ENCODE data around the gene KIF12. TPM values are rescaled to one million over a fixed set of nuclear protein-coding genes. Genes with fewer than 3 reads are reported as not detected.
"Not testable (repeated sequence)": the region's sequence is repeated elsewhere in the genome, so short reads cannot be mapped to it uniquely, and the experiment has no call there.

The KIF12 gene
- total RNA-seq, 2 donors from 2014 or later, result not detected

DNA sequence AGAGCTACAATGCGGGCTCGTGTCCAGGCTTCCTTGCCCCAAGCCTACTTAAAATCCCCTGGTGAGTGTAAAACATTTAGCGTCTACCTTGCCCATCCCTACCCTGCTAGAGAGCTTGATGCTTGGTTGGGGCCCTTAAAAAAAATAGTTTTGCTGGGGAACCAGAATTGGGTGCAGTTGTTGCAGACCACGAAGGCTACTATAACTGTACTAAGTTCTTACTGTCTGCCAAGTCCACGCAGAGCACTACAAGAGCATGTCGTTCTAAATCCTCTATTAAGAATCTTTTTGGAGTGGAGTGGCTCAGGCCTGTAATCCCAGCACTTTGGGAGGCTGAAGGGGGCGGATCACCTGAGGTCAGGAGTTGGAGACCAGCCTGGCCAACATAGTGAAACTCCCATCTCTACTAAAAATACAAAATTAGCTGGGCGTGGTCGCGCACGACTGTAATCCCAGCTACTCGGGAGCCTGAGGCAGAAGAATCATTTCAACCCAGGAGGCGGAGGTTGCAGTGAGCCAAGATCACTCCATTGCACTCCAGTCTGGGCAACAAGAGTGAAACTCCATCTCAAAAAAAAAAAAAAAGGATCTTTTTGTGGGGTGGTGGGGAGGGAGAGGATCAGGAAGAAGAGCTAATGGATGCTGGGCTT, 16.2 kb downstream of the KIF12 start:
- H3K9me3 ChIP-seq (ENCODE audit: control insufficient read depth, low read length, poor library complexity, severe bottlenecking); H3K4me1 Mint-ChIP-seq; H3K4me3 Mint-ChIP-seq; DNase-seq; H3K36me3 Mint-ChIP-seq (ENCODE audit: low read depth); H3K27ac Mint-ChIP-seq; ATAC-seq: not testable (repeated sequence)
- H3K27me3 Mint-ChIP-seq, result peaks cover 33% of the 10 kb centered on the region

DNA sequence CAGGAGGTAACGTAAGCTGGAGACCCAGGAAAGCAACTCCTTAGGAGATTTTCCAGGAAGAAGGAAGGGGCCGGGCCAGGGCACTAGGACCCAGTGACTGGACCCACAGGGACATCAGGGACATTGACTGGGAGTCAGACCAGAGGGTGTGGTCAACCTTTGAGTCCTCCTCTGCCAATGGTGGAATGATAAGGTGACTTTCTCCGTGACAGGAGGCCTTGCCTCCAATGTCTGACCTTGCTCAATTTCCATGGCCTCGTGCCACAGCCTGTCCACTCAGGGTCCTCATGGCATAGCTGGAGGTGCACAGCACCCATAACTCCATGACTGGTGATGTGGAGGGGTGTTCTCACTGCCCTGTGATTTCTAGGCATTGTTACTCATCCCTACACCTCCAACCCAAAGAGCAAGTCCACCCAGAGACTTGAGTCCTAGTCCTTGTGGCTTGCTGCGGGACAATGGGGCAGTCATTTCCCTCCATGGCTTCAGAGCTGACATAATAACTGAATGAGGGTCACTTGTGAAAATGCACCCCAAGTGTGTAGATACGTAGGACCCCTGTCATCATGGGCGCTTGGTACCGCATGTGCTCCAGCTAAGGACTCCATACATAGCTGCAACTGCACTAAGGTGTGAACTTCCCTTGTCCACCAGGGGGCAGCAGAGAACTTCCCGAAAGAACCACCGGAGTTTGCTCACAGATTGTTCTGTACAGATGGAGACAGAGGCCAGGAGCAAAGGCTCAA, 16.9 kb downstream of the KIF12 start:
- no peak overlapping the region for H3K4me3 Mint-ChIP-seq
- H3K36me3 Mint-ChIP-seq (ENCODE audit: low read depth), result no peaks in the 10 kb centered on the region

DNA sequence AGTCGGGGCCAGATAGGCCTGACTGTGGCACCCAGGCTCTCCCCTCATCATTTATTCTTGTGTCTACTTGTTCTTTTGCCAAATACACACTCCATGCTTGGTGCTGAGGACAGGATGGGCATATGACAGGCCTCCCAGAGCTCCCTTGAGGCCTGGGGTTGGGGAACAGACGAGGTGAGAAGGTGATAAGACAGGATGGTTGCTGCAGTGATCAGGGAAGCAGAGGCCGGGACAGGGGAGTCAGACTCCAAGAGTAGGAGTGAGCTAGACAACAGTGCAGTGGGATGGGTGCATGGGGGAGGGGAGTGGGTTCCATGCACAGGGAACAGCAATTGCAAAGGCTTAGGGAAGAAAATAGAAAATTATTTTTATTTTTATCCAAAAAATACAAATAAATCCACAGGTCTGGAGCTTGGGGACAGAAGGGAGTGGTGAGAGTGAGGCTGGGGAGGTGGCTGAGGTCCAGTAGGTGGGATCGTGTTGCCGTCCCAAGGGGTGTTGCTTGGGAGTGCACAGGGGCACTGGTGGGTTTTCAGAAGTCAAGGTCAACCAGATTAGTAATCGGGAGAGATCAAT, 17.6 kb downstream of the KIF12 start:
- H3K27ac Mint-ChIP-seq, result no peak overlapping the region
- H3K4me1 Mint-ChIP-seq, result peaks cover 4% of the 10 kb centered on the region
- peaks cover 39% of the 10 kb centered on the region for H3K27me3 Mint-ChIP-seq
- H3K36me3 Mint-ChIP-seq (ENCODE audit: low read depth), result no peaks in the 10 kb centered on the region
- no peak overlapping the region for H3K4me3 Mint-ChIP-seq
- no peak for DNase-seq
- ATAC-seq, result no peak
- no peaks in the 10 kb centered on the region for H3K9me3 ChIP-seq (ENCODE audit: control insufficient read depth, low read length, poor library complexity, severe bottlenecking)

More for the DNA sequence above, 16.9 kb downstream of the KIF12 start:
- peaks cover 39% of the 10 kb centered on the region for H3K27me3 Mint-ChIP-seq
- DNase-seq, result peak; percentile 49 to 72 (median 54)
- ATAC-seq, result peak; percentile 80
- no peaks in the 10 kb centered on the region for H3K9me3 ChIP-seq (ENCODE audit: control insufficient read depth, low read length, poor library complexity, severe bottlenecking)
- peaks cover 4% of the 10 kb centered on the region for H3K4me1 Mint-ChIP-seq
- no peak overlapping the region for H3K27ac Mint-ChIP-seq

DNA sequence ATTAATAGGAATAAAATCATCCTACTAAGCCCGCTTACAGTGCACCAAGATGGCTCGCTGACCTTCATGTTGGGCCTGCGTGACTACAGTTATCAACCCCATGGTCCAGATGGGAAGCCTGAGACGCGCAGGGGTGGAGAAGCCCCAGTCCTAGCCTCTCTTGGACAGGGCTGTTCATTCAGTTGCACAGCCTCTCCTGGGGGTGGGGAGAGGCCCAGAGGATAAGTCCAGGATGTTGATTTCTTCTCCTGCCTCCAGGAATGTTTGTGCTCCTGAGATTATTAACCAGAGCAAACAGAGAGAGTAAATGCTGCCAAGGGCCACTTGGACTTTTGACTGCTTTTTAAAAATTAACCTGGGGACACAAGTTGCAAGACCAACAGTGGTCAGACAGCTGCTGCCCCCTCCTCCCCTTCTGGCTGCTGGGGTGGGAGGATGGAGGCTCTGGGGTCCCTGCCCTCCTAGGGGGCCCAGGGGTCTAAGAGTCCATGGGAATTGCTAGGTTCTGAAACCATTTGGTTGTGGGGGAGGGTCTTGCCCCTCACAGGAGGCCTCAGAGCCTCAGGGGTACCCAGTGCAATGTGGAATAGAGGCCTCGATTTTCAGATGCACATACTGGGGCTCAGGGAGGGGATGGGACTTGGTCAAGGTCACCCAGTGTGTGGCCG, 18.2 kb downstream of the KIF12 start:
- peaks cover 2% of the 10 kb centered on the region for H3K36me3 Mint-ChIP-seq (ENCODE audit: low read depth)

DNA sequence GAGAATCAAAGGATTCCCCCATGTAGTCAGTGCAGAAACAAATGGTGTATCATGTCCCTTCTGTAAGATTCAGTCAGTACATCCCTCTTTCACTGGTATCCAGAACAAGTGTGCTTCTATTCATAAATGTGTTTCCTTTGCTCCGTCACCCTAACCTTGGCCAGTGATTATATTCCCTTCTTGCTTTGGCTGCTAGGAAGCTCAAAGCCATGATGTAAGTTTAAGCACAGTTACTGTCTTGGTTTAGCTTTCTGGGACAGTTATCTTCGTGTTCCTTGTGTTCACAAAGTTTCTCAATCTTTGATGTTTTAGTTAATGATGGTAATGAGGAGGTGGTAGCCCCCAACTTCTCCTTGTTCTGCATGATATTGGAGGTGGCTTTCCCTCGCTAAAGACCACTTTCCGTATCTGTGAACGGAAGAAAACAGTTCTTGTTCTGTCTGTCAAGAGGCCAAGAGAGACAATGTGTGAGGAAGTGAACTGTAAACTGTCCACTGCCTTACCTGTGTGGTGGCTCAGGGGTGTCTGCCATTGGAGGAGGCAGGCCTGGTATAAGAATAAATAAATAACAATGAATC, 18.8 kb downstream of the KIF12 start:
- no peak for ATAC-seq
- H3K36me3 Mint-ChIP-seq (ENCODE audit: low read depth), result peaks cover 2% of the 10 kb centered on the region

More for the DNA sequence above, 18.2 kb downstream of the KIF12 start:
- DNase-seq, result no peak
- H3K9me3 ChIP-seq (ENCODE audit: control insufficient read depth, low read length, poor library complexity, severe bottlenecking), result no peaks in the 10 kb centered on the region
- peaks cover 6% of the 10 kb centered on the region for H3K4me1 Mint-ChIP-seq
- no peak overlapping the region for H3K27ac Mint-ChIP-seq
- peaks cover 39% of the 10 kb centered on the region for H3K27me3 Mint-ChIP-seq
- no peak overlapping the region for H3K4me3 Mint-ChIP-seq
- ATAC-seq, result no peak

DNA sequence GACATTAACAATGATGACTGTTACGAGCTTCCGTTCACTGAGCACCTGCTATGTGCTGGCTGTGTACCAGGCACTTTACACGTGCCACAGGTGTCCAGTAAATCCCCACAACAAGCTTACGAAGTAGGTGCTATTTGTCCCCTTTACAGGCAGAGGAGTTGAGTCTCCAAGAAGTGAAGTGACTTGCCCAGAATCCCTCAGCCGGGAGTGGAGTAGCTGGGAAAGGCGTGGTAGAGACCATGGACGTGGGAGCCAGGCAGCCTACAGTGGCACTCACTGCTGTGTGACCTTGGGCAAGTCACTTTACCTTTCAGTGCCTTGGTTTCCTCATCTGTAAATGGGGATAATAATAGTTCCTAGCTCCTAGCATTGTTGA, 20.3 kb downstream of the KIF12 start:
- Mint-ChIP-seq H3K27me3 (peaks cover 46% of the 10 kb centered on the region), H3K4me3 (no peak overlapping the region), H3K36me3 (ENCODE audit: low read depth) (peaks cover 2% of the 10 kb centered on the region), H3K4me1 (peaks cover 7% of the 10 kb centered on the region), H3K27ac (no peak overlapping the region)
- no peak for ATAC-seq
- DNase-seq, result no peak
- H3K9me3 ChIP-seq (ENCODE audit: control insufficient read depth, low read length, poor library complexity, severe bottlenecking), result no peaks in the 10 kb centered on the region

More for the DNA sequence above, 18.8 kb downstream of the KIF12 start:
- Mint-ChIP-seq H3K4me1 (peaks cover 7% of the 10 kb centered on the region), H3K27me3 (peaks cover 43% of the 10 kb centered on the region), H3K4me3 (no peak overlapping the region), H3K27ac (no peak overlapping the region)
- no peak for DNase-seq
- no peaks in the 10 kb centered on the region for H3K9me3 ChIP-seq (ENCODE audit: control insufficient read depth, low read length, poor library complexity, severe bottlenecking)

DNA sequence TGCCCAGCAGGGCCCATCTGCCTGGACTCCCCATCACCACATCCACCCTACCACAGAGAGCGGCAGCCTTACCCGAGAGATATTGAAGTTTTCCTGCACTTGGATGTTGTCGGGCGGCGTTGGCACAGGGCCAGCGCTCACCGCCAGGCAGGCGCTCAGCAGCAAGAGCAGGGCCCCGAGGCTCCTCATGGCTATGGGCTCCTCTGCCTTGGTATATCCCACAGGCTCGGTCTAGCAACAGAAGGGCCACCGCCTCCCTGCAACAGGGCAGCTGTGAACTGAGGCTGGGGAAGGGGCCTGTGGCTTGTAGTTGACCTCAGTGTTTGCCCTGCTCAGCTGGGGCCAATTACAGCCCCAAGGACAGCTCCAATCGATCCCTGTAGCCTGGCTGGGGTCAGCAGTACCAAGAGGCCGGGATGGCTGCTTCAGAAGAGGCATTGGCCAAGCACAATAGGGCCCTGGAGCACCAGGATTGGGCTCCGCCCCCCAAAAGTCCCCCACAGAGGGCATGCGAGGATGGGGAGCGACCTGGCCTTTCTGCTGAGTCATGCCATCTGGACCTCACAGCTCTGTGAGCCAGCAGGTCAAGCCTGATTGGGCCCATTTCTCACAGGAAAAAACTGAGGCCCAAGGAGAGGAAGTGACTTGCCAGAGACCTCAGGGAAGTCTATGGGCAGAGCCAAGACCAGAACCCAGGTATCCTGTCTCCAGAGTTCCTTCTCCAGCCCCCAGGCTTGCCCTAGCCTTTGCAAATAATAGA, 20.9 kb downstream of the KIF12 start, which contains the start of gene AMBP:
Gene AMBP, minus strand, starts transcription at position 280 of the 760 bp plus-strand sequence. Its CDS starts 91 bp downstream, at position 189.
- no peak within 1 kb of the TSS for H3K27ac Mint-ChIP-seq
- no peak within 1 kb of the TSS for H3K4me3 Mint-ChIP-seq
- ATAC-seq (no peak), DNase-seq (no peak)
- peaks cover 2% of the 10 kb centered on the region for H3K36me3 Mint-ChIP-seq (ENCODE audit: low read depth)
- peaks cover 43% of the 10 kb centered on the region for H3K27me3 Mint-ChIP-seq
- no peaks in the 10 kb centered on the region for H3K9me3 ChIP-seq (ENCODE audit: control insufficient read depth, low read length, poor library complexity, severe bottlenecking)
- peaks cover 7% of the 10 kb centered on the region for H3K4me1 Mint-ChIP-seq

DNA sequence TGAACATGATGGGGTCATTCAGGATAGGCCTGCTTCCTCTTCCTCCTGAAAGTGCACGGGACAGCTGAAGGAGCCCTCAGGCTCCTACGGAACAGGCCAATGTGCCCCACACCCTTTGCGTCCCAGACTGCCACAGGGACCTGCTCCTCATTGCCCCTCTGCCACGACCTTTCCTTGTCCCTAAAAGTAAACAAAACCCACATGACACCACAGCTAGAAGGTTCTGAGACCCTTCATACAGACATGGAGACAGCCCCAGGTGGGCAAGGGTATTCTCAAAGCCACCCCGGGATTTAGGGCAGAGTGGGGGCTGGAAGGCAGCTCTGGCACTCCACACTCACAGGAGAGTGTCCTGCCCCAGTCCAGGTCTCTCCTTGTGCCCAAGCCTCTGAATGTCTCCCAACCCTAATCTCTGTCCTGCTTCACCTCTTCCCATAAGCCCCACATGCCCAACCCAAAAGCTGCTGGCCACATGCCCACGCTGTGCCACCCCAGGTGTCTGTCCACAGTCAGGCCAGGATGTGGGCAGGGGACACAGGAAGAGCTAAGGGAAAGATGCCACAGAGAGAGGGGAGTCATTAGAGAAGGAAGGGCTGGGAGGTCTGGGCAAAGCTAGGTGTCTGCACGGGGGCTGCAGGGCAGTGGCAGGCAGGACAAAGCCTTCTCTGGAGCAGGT, 21.8 kb downstream of the KIF12 start:
- no peak for ATAC-seq
- H3K27ac Mint-ChIP-seq, result no peak overlapping the region

DNA sequence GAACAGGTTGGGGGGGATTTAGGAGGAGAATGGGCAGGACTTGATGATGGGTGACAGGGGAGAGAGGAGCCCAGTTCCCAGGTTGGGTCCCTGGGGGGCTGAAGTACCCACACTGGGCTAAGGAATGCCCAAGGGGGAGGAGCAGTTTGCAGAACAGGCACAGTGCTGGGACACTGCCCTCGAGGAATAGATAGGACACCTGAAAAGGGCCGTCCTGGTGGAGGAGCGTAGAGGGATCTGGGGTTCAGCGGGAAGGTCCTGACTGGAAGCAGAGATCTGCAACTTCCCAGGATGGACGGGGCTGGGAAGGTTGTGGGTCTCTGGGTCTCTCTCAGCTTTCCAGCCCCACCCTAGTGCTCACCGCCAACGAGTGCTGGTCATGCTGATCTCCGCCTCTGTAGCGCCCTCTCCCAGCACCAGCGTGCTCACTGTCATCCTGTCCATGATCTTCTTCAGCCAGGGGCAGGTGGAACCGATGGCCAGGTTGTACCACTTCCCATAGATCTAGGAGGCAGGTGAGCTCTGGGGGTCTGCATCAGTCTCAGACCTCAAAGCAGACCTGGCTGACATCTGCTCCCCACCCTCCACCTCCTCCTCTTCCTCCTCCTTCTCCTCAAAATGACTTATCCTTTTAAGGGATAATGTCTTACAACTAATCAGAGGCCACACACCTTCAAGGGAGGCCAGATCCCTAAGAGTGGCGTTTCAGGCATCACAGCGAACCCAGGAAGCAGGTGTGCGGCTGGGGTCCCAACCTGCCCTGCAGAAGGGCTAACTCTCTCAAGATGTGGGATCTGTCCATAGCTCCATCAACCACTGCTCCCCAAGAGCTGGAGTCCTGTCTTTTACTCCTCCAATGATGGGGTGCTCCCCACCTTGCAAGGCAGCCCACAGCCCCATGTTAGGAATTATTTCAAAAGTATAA, 22.6 kb downstream of the KIF12 start:
- ATAC-seq (no peak), DNase-seq (no peak)
- H3K4me3 Mint-ChIP-seq, result no peak overlapping the region
- peaks cover 2% of the 10 kb centered on the region for H3K36me3 Mint-ChIP-seq (ENCODE audit: low read depth)
- no peaks in the 10 kb centered on the region for H3K9me3 ChIP-seq (ENCODE audit: control insufficient read depth, low read length, poor library complexity, severe bottlenecking)
- peaks cover 7% of the 10 kb centered on the region for H3K4me1 Mint-ChIP-seq
- H3K27me3 Mint-ChIP-seq, result peaks cover 43% of the 10 kb centered on the region
- H3K27ac Mint-ChIP-seq, result peak overlapping the region; percentile 44

More for the DNA sequence above, 21.8 kb downstream of the KIF12 start:
- H3K4me3 Mint-ChIP-seq, result no peak overlapping the region
- H3K9me3 ChIP-seq (ENCODE audit: control insufficient read depth, low read length, poor library complexity, severe bottlenecking), result no peaks in the 10 kb centered on the region
- peaks cover 7% of the 10 kb centered on the region for H3K4me1 Mint-ChIP-seq
- H3K36me3 Mint-ChIP-seq (ENCODE audit: low read depth), result peaks cover 2% of the 10 kb centered on the region
- no peak for DNase-seq
- H3K27me3 Mint-ChIP-seq, result peaks cover 43% of the 10 kb centered on the region

DNA sequence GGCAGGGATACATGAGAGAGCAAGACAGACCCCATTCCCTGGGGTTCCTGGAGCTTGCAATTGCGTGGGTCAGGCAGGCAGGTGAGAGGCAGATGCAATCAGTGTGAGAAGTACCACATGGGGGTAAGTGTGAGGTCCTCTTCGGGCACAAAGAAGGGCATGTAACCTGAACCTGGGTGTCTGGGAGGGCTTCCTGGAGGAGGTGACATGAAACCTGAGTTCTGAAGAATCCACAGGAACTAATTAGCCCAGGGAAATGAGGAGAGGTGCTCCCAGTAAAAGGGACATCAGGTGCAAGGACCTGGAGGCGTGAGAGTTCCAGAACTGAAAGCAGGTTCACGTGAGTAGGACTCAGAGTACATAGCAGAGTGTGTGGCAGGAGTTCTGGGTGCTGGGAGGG, 23.5 kb downstream of the KIF12 start:
- Mint-ChIP-seq H3K4me3 (no peak overlapping the region), H3K4me1 (peaks cover 5% of the 10 kb centered on the region), H3K27ac (peak overlapping the region; percentile 44), H3K36me3 (ENCODE audit: low read depth) (peaks cover 2% of the 10 kb centered on the region), H3K27me3 (peaks cover 38% of the 10 kb centered on the region)
- H3K9me3 ChIP-seq (ENCODE audit: control insufficient read depth, low read length, poor library complexity, severe bottlenecking), result no peaks in the 10 kb centered on the region
- ATAC-seq (no peak), DNase-seq (no peak)

Measured in T-helper 17 cell (primary cell).